ENCODE results near the gene LCP1. TPM values are rescaled to one million over a fixed set of nuclear protein-coding genes. Genes with fewer than 3 reads are reported as not detected.

LCP1 gene
- total and polyA plus RNA-seq, 9 of the 15 experiments (the other 6 are each of a cell fraction or from before 2014, with no cell fraction given): 83.0 to 255 (median 163) TPM

DNA sequence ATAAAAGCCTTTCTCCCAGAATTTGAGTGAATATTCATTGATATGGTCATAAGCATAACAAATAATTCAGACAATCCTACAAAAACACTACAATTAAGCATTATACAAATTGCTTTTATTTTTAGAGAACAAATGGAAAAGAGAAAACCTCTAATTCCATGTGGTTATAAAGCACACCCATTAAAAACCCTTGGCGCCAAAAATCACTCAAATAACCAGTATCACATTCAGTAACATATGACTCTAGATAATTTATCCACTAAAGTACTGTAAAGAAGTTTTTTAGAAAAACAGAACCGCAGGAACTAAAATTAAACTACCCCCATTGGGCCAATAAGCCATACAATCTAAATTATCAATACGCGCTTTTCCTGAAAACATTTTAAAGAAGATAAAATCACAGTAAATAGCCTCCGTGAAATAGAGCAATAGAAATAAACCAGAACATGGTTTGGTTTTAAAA lies 569 bp downstream of the LCP1 start (continued):
- TF ChIP-seq, protein P1, sequence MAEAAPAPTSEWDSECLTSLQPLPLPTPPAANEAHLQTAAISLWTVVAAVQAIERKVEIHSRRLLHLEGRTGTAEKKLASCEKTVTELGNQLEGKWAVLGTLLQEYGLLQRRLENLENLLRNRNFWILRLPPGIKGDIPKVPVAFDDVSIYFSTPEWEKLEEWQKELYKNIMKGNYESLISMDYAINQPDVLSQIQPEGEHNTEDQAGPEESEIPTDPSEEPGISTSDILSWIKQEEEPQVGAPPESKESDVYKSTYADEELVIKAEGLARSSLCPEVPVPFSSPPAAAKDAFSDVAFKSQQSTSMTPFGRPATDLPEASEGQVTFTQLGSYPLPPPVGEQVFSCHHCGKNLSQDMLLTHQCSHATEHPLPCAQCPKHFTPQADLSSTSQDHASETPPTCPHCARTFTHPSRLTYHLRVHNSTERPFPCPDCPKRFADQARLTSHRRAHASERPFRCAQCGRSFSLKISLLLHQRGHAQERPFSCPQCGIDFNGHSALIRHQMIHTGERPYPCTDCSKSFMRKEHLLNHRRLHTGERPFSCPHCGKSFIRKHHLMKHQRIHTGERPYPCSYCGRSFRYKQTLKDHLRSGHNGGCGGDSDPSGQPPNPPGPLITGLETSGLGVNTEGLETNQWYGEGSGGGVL (CRISPR knock-in tag; IDR thresholded peaks at IDR 0.05): no peak
- no peak for TF ChIP-seq ETV5 (CRISPR knock-in tag; IDR thresholded peaks at IDR 0.05; ENCODE audit: low read depth)

DNA sequence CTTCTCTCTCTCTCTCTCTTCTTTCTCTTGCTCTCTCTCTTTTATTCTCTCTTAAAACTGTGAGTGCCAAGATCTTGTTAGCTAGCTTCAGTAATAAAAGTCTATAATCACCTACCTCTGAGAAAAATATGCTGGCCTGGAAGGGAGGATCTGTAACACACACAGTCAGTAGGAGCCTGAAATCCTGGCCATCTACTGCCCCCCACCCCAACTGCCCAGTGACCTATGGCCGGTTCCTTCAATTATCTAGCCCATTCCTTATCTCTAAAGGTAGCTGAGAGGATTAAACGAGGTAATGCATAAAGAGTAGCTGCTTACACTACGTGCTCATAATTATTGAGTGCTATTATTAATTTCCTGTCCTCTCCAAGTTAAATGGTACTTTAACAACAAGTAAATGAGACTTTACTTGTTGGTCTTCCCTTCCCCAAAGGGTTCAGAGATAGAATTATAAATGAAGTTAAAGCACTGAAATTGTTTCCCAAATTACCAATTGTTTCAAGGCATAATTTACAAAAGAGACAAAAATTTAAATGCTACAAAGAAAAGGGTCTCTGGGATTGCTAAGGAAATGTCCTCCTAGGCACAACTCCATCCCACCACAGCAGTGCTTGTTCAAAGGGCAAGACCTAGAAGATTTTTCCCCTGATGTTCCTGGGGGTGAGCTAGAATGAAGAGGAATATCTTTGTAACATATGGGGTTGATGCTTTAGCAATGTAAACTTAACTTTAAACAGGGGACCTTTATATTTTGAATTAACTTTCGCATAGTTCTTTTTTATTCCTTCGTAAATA lies 1.8 kb downstream of the LCP1 start:
- Histone ChIP-seq H3K9ac (ENCODE audit: insufficient read depth in 1 of 2, low read depth in 2 of 2, low read length in 2 of 2) (peak overlapping the region; percentile 85 to 89; a peak in 3 of 4 replicates), H3K36me3 (ENCODE audit: control insufficient read depth, insufficient read depth, low read length) (peaks cover 31% of the 10 kb centered on the region; the same call in 1 of the 3 replicates), H3K79me2 (ENCODE audit: control insufficient read depth, insufficient read depth, low read length) (peaks cover 68% of the 10 kb centered on the region), H4K20me1 (replicated peaks; ENCODE audit: control insufficient read depth, insufficient read depth, low read length) (no peaks in the 10 kb centered on the region; the same call in 1 of the 2 replicates), H3K27me3 (ENCODE audit: control insufficient read depth in 2 of 2, insufficient read depth in 2 of 2, low read length in 2 of 2) (no peaks in the 10 kb centered on the region), H3K9me1 (ENCODE audit: control insufficient read depth, insufficient read depth, low read length) (no peaks in the 10 kb centered on the region), H3K9me3 (replicated peaks; ENCODE audit: control insufficient read depth, insufficient read depth, low read depth, low read length) (no peaks in the 10 kb centered on the region), H2AFZ (ENCODE audit: low read depth, low read length) (no peak overlapping the region), H3K4me2 (ENCODE audit: insufficient read depth, low read length) (peak overlapping the region; percentile 95), H3K4me3 (peak overlapping the region; percentile 70), H3K27ac (ENCODE audit: extremely low read depth, low read depth, low read length) (peak overlapping the region; percentile 98), H3K4me1 (replicated peaks in 1 of 2; ENCODE audit: control insufficient read depth in 2 of 2, insufficient read depth in 2 of 2, low read length in 2 of 2) (peaks cover 9 to 39% of the 10 kb centered on the region in 2 experiments; a peak in 4 of 5 replicates)
- in situ Hi-C loops (cut with MboI): no loop called here
- FAIRE-seq (no peak), DNase-seq (ENCODE audit: extremely low read depth in 1 of 4, low spot score in 3 of 4) (peak in 3 of 4 experiments; percentile 21 to 44 (median 26)), ATAC-seq (peak; percentile 53)
- intact Hi-C loops (cut with micrococcal nuclease): loop anchor here (5.0 kb wide), 1 partner anchor 107 kb away; no protein-coding TSS in a partner anchor
- 0% methylated on average over 5 of the region's 5 CpGs for WGBS (ENCODE audit: insufficient coverage, low coverage, missing lambda C conversion rate)
- POLR2A ChIA-PET: interaction anchor here (0.6 to 1.0 kb wide), 4 partner anchors 8 to 401 kb away, joined by 3 to 4 read pairs (median 4); no protein-coding TSS in a partner anchor
- BruUV-seq (replicated peaks): no TSS peak
- CTCF ChIA-PET (ENCODE audit: low intra/inter-chr PET ratio): no interaction called here
- TF ChIP-seq ZNF124 (CRISPR knock-in tag; IDR thresholded peaks at IDR 0.05) (no peak), MTA1 (IDR thresholded peaks at IDR 0.05; ENCODE audit: borderline replicate concordance) (no peak), CREM (IDR thresholded peaks at IDR 0.05; ENCODE audit: low read depth) (no peak), NR2C2 (CRISPR knock-in tag; IDR thresholded peaks at IDR 0.05) (no peak), NR2C2 (tag; IDR thresholded peaks at IDR 0.05) (peak; percentile 13; the same call in 1 of the 2 replicates), SIX5 (IDR thresholded peaks at IDR 0.05; ENCODE audit: borderline replicate concordance in 1 of 2, insufficient read depth in 1 of 2, low read depth in 1 of 2, low read length in 2 of 2) (no peak), DACH1 (IDR thresholded peaks at IDR 0.05; ENCODE audit: partially characterized antibody) (peak; percentile 31), TCF7L2 (IDR thresholded peaks at IDR 0.05; ENCODE audit: low read depth, low read length) (no peak), TEAD2 (tag; IDR thresholded peaks at IDR 0.05) (no peak), ZNF431 (CRISPR knock-in tag; IDR thresholded peaks at IDR 0.05) (no peak), ZFP36 (IDR thresholded peaks at IDR 0.05; ENCODE audit: low read depth, low read length, partially characterized antibody) (no peak)
- TF ChIP-seq, protein P2, sequence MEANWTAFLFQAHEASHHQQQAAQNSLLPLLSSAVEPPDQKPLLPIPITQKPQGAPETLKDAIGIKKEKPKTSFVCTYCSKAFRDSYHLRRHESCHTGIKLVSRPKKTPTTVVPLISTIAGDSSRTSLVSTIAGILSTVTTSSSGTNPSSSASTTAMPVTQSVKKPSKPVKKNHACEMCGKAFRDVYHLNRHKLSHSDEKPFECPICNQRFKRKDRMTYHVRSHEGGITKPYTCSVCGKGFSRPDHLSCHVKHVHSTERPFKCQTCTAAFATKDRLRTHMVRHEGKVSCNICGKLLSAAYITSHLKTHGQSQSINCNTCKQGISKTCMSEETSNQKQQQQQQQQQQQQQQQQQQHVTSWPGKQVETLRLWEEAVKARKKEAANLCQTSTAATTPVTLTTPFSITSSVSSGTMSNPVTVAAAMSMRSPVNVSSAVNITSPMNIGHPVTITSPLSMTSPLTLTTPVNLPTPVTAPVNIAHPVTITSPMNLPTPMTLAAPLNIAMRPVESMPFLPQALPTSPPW (CRISPR knock-in tag; IDR thresholded peaks at IDR 0.05): peak; percentile 44; the same call in 1 of the 2 replicates

Data from K562 (cell line).